ENCODE data around the gene DISP3. TPM values are rescaled to one million over a fixed set of nuclear protein-coding genes. Genes with fewer than 3 reads are reported as not detected.

DISP3 gene
- total RNA-seq, 4 donors from 2014 or later, result 0.19 TPM; not detected in 3

- peaks cover 90% of the 10 kb centered on the region for H3K27me3 ChIP-seq
- H3K4me1 ChIP-seq, result no peaks in the 10 kb centered on the region
- 70 to 73% methylated on average over 7 to 10 of the region's 12 CpGs for WGBS, 2 donors (ENCODE audit: low coverage in 1 of 2)
- no peaks in the 10 kb centered on the region for H3K36me3 ChIP-seq
- no peak overlapping the region for H3K4me3 ChIP-seq
- no peak for ATAC-seq
- no peak for TF ChIP-seq EP300 (IDR thresholded peaks at IDR 0.05)
- TF ChIP-seq POLR2A (IDR thresholded peaks at IDR 0.05), result no peak
- no peak for TF ChIP-seq POLR2AphosphoS5 (IDR thresholded peaks at IDR 0.05)
- no peak for TF ChIP-seq CTCF (IDR thresholded peaks at IDR 0.05)
- no peak overlapping the region for H3K27ac ChIP-seq
- no peaks in the 10 kb centered on the region for H3K9me3 ChIP-seq
Measured at GRCh38 chr1:11540773-11541160, 61.8 kb downstream of the DISP3 start.

- peaks cover 90% of the 10 kb centered on the region for H3K27me3 ChIP-seq
- ATAC-seq, result no peak
- H3K9me3 ChIP-seq, result no peaks in the 10 kb centered on the region
- H3K4me1 ChIP-seq, result no peaks in the 10 kb centered on the region
- TF ChIP-seq POLR2A (IDR thresholded peaks at IDR 0.05) (no peak), EP300 (IDR thresholded peaks at IDR 0.05) (no peak), POLR2AphosphoS5 (IDR thresholded peaks at IDR 0.05) (no peak), CTCF (IDR thresholded peaks at IDR 0.05) (no peak)
- no peak overlapping the region for H3K4me3 ChIP-seq
- WGBS, 2 donors (ENCODE audit: low coverage in 1 of 2), result 80 to 91% methylated on average over 4 of the region's 7 CpGs
- no peaks in the 10 kb centered on the region for H3K36me3 ChIP-seq
- H3K27ac ChIP-seq, result no peak overlapping the region
Measured at GRCh38 chr1:11541236-11541635, 62.3 kb downstream of the DISP3 start.

GRCh38 chr1:11541956-11542355 is 63.0 kb downstream of the DISP3 start:
- Histone ChIP-seq H3K36me3 (no peaks in the 10 kb centered on the region), H3K9me3 (no peaks in the 10 kb centered on the region), H3K4me3 (no peak overlapping the region), H3K27ac (no peak overlapping the region), H3K27me3 (peaks cover 89% of the 10 kb centered on the region), H3K4me1 (no peaks in the 10 kb centered on the region)
- no peak for TF ChIP-seq CTCF (IDR thresholded peaks at IDR 0.05)
- no peak for TF ChIP-seq EP300 (IDR thresholded peaks at IDR 0.05)
- TF ChIP-seq POLR2AphosphoS5 (IDR thresholded peaks at IDR 0.05), result no peak
- TF ChIP-seq POLR2A (IDR thresholded peaks at IDR 0.05), result no peak
- no peak for ATAC-seq
- 57% methylated on average over 4 of the region's 7 CpGs; no CpG with 5 or more reads in 1 of the 2 donors for WGBS, 2 donors (ENCODE audit: low coverage in 1 of 2)

GRCh38 chr1:11543392-11543791 is 64.4 kb downstream of the DISP3 start:
- Histone ChIP-seq H3K27ac (no peak overlapping the region), H3K4me3 (no peak overlapping the region), H3K9me3 (no peaks in the 10 kb centered on the region), H3K4me1 (no peaks in the 10 kb centered on the region), H3K36me3 (no peaks in the 10 kb centered on the region), H3K27me3 (peaks cover 75% of the 10 kb centered on the region)
- 77 to 80% methylated on average over 1 to 4 of the region's 4 CpGs for WGBS, 2 donors (ENCODE audit: low coverage in 1 of 2)
- ATAC-seq, result no peak
- TF ChIP-seq CTCF (IDR thresholded peaks at IDR 0.05) (no peak), POLR2AphosphoS5 (IDR thresholded peaks at IDR 0.05) (no peak), POLR2A (IDR thresholded peaks at IDR 0.05) (no peak), EP300 (IDR thresholded peaks at IDR 0.05) (no peak)

- H3K27me3 ChIP-seq, result peaks cover 71% of the 10 kb centered on the region
Measured at GRCh38 chr1:11543796-11544195, 64.8 kb downstream of the DISP3 start.

More at GRCh38 chr1:11543796-11544195, 64.8 kb downstream of the DISP3 start:
- H3K27ac ChIP-seq, result no peak overlapping the region
- no CpG with 5 or more reads among the region's 2 CpGs for WGBS, 2 donors (ENCODE audit: low coverage in 1 of 2)
- no peak overlapping the region for H3K4me3 ChIP-seq
- no peak for ATAC-seq
- no peaks in the 10 kb centered on the region for H3K9me3 ChIP-seq
- H3K36me3 ChIP-seq, result no peaks in the 10 kb centered on the region
- no peak for TF ChIP-seq CTCF (IDR thresholded peaks at IDR 0.05)
- no peak for TF ChIP-seq POLR2A (IDR thresholded peaks at IDR 0.05)
- no peak for TF ChIP-seq POLR2AphosphoS5 (IDR thresholded peaks at IDR 0.05)
- no peaks in the 10 kb centered on the region for H3K4me1 ChIP-seq
